Epithelial cell of prostate (primary cell): ENCODE data around the gene TXNDC17.
"Not testable (repeated sequence)": the region's sequence is repeated elsewhere in the genome, so short reads cannot be mapped to it uniquely, and the experiment has no call there.

ENCODE experiments used
- DNase-seq: peaks from one replicate; pipeline ENCODE4 v3.0.0-alpha.2; 2011; ENCODE audit warnings: low read depth, low spot score
- H3K27ac ChIP-seq: fragments of 450-650 bp; 2 replicates; pipeline ENCODE4 v1.5.1; 2017; ENCODE audit warnings: mild to moderate bottlenecking

TXNDC17 gene

DNA sequence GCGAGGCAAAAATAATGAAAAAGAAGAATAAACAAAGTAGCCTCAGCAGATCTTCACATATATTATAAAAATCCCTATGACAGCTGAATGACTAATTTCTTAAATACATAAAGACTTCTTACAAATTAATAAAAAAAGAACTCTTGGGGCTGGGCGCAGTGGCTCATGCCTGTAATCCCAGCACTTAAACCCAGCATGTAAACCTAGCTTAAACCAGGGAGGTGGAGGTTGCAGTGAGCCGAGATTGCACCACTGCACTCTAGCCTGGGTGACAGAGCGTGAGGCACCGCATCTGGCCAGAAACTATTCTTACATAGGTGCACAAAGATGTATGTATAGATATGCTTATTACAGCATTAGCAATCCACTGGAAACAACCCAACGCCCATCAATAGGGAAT lies 38.4 kb downstream of the TXNDC17 start:
- no peak overlapping the region for H3K27ac ChIP-seq
- no peak for DNase-seq

DNA sequence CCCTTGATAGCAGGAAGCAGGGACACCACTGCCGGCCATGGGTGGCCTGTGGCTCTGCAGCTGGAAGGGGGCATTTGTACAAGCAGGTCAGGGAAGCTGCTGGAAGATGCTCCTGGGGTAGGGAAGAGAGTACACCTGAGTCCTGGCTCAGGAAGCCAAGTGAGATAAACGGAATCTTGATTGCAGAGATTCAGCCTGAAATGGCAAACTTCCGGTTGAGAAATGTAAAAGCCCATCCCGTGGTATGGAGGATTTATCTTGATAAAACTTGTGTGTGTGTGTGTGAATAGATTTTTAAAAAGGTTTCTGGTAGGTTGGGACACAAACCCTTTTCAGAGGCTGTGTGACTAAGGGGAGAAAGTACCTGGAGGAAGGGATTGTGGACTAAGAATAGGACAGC lies 40.3 kb downstream of the TXNDC17 start:
- H3K27ac ChIP-seq = peak overlapping the region; percentile 20
- DNase-seq = no peak

DNA sequence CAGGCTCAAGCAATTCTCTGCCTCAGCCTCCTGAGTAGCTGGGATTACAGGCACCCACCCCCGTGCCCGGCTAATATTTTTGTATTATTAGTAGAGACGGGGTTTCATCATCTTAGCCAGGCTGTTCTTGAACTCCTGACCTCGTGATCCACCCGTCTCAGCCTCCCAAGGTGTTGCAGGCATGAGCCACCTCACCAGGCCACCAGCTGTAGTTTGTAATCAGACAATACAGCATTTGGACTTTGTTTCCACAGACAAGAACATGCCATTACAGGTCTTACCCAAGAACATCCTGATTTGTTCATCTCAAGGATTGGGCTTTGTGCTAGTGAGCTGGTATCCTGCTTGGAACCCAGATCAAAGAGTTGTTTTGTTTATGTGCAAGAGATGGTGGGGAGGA lies 40.8 kb downstream of the TXNDC17 start:
- DNase-seq = peak; percentile 43

DNA sequence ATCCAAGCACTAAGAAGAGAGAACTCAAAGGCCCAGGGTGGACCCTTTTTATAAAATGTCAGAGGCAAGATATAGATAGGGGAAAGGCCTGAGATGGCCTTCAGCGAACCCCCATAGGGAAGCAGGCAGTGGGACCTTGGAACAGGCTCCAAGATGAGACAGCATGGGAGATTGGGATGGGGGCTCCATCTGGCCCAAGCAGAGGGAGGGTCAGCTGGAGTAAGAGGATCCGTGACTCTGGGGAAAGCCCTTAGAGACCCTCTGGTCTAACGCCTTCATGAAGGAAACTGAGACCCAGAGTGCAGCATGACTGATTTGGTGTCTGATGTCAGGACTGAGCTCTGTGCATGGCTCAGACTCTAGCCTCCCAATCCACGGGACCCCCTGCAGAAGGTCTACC lies 41.5 kb downstream of the TXNDC17 start:
- no peak overlapping the region for H3K27ac ChIP-seq
- DNase-seq = no peak

More for the DNA sequence above, 40.8 kb downstream of the TXNDC17 start:
- peak overlapping the region; percentile 20 for H3K27ac ChIP-seq

DNA sequence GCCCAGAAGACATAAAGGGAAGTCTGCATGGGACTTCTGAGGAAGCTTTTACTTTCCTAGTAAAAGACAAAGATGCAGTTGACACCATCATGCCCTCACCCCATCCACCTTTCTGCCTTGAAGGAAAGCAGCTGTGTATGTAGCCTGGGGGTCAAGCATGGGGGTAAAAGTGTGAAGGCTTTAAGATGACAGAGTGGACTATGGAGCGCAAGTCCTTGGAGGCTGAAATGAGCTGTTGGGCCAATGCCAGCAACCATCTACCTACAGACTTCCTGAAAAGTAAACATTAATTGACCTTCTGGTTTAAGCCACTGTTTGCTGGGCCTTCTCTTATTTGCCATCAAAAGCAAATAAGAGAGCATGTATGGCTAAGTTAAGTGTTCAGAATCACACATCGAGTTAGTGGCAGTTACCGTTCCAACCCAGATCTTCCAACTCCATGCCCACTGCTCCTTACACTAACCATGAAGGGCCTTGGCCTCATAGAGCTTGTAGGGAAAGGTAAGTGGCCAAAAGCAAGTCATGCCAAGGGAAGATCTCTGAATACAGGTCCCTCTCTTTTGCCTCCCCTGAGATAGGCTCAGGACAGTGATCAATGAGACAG lies 42.3 kb downstream of the TXNDC17 start:
- H3K27ac ChIP-seq = no peak overlapping the region
- DNase-seq = no peak

DNA sequence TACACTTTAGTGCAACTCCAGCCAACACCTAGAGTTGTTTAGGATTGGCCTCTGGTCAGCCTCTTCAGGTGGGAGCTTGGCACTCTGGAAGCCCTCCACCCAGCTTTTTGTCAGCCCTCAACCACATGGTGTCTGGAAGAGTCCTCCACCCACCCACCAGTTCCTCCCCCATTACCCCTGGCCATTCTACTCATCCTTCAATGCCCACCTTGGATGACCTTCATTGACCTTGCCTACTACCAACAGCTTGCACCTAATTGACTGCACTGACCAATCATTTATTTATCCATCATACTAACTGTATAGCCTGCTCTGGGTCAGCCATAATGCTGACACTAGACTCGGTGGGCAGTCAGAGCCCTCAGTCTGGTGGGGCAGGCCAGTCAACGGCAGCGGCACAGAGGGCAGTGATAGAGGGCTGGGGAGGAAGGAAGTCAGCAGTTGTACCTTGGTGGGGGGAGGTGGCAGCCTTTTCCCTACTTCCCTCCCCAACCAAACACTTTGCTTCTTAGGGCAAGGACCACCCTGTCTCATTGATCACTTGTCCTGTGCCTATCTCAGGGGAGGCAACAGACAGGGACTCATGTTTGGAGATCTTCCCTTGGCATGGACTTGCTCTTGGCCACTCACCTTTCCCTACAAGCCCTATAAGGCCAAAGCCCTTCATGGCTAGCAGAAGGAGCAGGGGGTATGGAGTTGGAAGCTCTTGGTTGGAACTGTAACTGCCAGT lies 43.0 kb downstream of the TXNDC17 start:
- DNase-seq = no peak
- no peak overlapping the region for H3K27ac ChIP-seq

DNA sequence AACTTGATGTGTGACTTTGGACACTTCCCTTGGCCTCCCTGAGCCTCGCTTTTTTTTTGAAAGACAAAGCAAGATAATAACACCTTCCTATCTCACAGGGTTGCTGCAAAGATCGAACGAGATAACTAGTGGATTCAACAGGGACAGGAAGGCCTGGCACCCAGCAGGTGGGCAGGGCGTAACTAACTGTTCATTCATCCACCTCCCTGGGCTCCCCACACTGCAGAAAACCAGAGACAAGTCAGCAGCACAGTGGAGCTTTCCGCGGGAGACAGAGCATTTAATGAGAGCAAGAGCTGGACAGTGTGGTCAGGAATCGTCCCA lies 43.6 kb downstream of the TXNDC17 start:
- no peak overlapping the region for H3K27ac ChIP-seq
- DNase-seq = no peak

DNA sequence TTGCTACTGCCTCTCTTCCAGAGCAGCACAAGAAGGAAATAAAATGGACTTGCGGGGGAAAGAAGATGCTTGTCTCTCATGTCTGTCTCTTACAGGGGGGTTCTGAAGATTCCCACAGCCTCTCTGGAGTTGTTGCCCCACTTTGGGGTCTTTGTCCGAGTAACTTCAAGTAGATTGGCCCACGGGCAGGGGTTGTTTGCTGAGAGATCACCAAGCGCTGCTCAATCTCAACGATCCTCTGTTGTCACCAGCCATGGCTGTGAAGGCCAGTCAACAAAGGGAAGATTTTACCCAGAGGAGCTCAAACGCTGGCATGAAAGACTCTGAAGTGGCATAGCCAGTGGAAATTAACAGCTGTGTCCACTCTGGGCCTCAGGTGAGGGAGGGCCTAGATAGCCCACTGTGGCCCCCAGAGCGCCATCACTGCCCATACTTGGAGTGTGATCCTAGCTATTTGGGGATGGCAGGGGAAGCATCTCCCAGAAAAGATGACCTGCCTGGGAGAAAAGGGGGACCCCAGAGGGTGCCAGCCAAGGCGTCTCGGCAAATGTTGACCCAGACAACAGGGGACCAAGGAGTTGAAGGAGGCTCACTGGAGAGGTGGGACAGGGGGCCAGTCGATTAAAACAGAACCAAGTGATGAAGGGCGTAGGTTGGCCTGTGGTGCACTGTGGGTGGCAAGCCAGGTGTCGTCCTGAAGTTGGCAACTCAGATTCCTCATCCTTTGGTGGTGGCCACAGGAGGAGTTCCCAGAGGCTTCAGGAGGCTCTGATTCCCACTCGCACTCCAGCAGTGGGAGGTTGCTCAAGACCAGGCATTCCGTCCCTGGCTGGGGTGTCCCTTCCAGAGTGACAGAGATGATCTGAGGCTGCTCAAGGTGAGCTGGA lies 44.3 kb downstream of the TXNDC17 start:
- no peak for DNase-seq
- no peak overlapping the region for H3K27ac ChIP-seq

DNA sequence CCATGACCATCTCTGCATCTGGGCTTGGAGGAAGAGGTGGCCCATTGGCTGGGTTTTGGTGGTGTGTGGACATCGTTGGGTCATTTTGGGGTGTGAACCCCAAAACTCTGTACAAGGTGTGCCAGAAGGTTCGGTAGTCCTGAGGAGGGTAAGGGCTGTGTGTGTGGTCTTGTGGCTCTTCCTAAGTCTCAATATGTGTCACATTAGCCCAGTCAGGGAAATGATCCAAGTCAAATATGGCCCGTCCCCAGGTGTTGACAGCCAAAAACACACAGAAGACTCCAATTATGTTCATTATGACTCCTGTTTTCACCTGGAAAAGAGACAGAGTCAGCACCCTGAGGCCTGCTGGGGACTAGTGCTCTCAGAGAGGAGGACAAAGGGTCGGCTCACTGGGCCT lies 45.2 kb downstream of the TXNDC17 start:
- no peak overlapping the region for H3K27ac ChIP-seq
- no peak for DNase-seq

DNA sequence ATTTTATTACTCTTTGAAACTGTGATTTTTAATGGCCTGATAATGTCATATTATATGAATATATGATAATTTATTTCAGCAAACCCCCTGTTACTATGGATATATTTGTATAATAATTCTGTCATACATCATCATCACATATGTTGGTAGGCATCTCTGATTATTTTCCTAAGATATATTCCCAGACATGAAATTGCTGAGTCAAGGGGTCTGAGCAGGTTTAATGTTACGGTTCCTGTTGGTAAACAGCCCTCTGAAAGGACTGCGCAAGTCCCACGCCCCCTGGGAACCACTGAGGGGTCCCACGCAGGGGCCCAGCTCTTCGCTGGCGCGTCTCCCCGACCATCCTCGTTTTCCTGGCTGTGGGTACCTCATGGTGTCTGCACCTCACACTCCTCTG lies 48.1 kb downstream of the TXNDC17 start:
- H3K27ac ChIP-seq = no peak overlapping the region
- no peak for DNase-seq

DNA sequence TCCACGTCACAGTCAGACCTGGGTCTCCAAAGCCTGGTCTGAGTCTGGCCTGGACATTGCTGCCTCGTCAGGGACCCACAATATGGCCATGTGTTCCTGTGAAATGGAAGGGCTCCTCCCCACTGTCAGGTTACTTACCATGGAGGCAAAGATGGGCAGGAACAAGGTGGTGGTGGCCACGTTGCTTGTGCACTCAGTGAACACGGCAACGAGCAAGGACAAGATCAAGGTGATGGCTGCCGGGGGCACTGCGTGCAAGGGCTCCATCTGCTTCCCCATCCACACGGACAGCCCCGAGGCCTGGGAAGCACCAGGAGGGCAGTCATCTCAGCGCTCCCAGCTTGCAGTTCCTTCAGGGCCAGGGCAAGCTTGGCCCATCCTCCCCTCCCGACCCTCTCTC lies 49.8 kb downstream of the TXNDC17 start:
- no peak overlapping the region for H3K27ac ChIP-seq
- no peak for DNase-seq

DNA sequence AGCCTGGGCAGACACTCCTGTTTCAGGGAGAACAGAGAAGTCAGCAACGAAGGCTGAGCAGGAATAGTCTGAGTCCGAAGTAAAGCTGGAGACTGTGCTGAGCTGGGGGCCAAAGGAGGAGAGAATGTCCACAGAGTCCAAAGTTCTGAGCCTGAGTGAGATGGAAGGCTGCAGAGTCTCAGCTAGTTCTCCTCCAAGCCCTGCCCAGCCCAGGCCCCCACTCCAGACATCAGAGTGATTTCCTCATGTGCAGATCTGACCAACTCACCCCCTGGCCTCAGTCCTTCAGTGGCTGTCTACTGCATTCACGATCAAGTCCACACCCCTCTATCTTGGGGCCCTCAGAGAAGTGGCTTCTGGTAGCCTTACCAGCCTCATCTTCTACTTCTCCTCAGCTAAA lies 50.7 kb downstream of the TXNDC17 start:
- H3K27ac ChIP-seq = no peak overlapping the region
- no peak for DNase-seq

DNA sequence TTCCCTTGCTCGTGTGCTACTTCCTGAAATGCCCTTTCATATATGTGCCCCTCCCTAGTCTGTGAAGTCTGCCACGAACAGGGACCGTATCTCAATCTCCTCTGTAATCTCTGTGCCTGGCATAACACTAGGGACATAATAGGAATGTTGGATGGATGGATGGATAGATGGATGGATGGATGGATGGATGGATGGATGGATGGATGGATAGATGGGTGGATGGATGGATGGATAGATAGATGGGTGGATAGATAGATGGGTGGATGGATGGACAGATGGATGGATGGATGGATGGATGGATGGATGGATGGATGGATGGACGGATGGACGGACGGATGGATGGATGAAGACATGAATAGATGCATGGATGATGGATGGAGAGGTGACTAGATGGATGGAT lies 51.1 kb downstream of the TXNDC17 start:
- DNase-seq, H3K27ac ChIP-seq: not testable (repeated sequence)
